HG02798 (cell line): ENCODE measurements around the gene GXYLT2.
"Not testable (repeated sequence)": the region's sequence is repeated elsewhere in the genome, so short reads cannot be mapped to it uniquely, and the experiment has no call there.

Experiments
- ATAC-seq: cut with Tn5 transposase; IDR thresholded peaks from one replicate; pipeline ENCODE4 v1.9.1; 2021; ENCODE audit warnings: mild to moderate bottlenecking; ENCODE audit not compliant: unreplicated experiment, poor library complexity

GXYLT2 gene

DNA sequence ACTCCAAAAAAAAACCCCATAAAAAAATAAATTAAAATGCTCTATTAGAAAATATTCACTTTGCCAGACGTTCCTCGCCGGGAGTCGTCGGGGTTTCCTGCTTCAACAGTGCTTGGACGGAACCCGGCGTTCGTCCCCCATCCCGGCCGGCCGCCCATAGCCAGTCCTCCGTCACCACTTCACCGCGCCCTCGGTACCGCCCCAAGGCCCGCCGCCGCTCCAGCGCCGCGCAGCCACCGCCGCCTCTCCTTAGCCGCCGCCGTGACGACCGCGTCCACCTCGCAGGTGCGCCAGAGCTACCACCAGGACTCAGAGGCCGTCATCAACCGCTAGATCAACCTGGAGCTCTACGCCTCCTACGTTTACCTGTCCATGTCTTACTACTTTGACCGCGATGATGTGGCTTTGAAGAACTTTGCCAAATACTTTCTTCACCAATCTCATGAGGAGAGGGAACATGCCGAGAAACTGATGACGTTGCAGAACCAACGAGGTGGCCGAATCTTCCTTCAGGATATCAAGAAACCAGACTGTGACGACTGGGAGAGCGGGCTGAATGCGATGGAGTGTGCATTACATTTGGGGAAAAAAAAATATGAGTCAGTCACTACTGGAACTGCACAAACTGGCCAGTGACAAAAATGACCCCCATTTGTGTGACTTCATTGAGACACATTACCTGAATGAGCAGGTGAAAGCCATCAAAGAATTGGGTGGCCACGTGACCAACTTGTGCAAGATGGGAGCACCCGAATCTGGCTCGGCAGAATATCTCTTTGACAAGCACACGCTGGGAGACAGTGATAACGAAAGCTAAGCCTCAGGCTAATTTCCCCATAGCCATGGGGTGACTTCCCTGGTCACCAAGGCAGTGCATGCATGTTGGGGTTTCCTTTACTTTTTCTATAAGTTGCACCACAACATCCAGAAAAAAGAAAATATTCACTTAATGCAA is 41.2 kb downstream of the GXYLT2 start:
- ATAC-seq = not testable (repeated sequence)

GRCh38 chr3:72930754-72931153 is 42.9 kb downstream of the GXYLT2 start:
- no peak for ATAC-seq

- ATAC-seq = no peak
Measured at GRCh38 chr3:72932416-72932815, 44.6 kb downstream of the GXYLT2 start.

- peak; percentile 83 for ATAC-seq
Measured at GRCh38 chr3:72938471-72939265, 50.8 kb downstream of the GXYLT2 start.

- ATAC-seq = no peak
Measured at GRCh38 chr3:72941245-72941644, 53.4 kb downstream of the GXYLT2 start.

DNA sequence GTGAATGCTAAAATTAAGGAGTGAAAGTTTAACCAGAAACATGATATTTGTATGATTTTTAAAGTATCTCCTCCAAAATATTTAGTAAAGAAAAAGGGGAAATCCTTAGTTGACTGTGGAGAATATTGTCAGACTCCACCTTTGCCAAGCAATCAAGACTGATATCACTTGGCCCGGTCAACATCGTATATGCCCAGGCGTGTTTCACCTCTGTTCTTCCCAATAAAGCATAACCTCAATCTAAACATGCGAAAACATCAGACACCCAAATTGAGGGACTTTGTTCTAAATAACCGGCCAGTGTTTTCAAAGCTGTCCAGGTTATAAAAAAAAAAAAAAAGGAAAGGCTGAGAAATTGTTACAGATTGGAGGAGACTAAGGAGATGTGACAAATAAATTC is 54.6 kb downstream of the GXYLT2 start:
- no peak for ATAC-seq

- no peak for ATAC-seq
Measured at GRCh38 chr3:72944696-72945095, 56.9 kb downstream of the GXYLT2 start.

- no peak for ATAC-seq
Measured at GRCh38 chr3:72947715-72948490, 60.1 kb downstream of the GXYLT2 start.

DNA sequence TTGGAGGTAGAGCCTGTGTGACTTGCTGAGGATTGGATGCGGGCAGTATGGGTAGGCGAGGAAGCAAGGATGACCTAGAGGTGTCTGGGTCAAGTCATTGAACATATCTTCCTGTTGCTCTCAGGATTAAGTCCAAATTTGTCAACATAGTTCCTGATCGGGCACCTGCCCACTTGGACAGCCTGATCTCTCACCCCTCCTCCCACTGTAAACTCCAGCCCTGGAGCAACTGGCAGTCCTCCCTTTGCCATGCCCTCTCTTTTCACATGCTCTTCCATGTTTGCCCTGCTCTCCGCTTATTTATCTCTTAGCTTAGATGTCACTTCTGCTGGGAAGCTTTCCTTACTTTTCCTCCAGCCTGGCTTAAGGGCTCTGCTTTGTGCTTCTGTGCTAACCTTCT is 61.2 kb downstream of the GXYLT2 start:
- ATAC-seq = no peak

DNA sequence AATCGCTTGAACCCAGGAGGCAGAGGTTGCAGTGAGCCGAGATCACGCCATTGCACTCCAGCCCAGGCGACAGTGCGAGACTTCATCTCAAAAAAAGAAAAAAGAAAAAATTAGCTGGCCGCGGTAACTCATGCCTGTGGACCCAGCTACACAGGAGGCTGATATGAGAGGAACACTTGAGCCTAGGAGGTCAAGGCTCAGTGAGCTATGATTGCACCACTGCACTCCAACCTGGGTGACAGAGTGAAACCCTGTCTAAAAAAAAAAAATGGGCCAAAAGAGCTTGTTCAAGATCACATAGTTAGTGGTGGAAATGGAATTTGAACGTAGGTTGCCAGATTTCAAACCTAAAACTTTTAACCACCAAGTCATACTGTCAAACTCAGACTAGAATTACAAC is 62.5 kb downstream of the GXYLT2 start:
- no peak for ATAC-seq

- ATAC-seq = no peak
Measured at GRCh38 chr3:72950801-72951200, 63.0 kb downstream of the GXYLT2 start.

DNA sequence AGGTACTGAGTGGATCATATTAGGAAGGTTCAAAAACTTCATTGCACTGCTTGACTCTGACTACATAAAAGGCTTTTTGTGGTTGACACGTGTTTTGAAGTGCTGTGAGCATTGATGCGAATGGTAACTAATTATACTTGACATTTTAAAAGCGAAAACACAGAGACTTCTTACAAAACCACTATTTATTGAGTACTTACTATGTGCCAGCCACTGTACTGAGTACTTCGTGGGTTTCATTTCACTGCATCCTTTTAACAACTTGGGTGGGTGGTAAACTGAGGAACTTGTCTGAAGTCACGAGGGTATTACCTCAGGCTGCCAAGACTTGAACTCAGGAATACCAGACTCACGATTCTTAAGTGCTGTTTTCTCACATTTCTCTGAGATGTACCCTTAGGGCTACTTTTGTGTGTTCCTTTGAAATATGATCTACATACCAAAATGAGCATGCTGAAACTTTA is 63.4 kb downstream of the GXYLT2 start:
- peak; percentile 62 for ATAC-seq

DNA sequence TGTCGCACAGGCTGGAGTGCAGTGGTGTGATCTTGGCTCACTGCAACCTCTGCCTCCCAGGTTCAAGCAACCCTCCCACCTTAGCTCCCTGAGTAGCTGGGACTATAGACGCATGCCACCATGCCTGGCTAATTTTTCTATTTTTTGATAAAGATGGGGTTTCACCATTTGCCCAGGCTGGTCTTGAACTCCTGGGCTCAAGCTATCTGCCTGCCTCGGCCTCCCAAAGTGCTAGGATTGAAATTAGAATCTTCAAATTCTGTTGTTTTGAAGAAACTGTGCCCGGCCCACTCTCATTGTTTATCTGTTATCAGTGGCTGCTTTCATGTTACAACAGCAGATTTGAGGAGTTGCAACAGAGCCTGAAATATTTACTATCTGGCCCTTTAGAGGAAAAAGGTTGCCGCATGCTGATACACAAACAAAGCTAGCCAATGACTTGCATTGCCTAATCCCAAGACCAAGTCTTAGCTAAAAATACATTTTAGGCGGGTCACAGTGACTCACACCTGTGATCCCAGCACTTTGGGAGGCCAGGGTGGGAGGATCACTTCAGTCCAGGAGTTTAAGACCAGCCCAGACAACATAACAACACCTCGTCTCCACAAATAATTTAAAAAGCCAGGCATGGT is 65.6 kb downstream of the GXYLT2 start:
- no peak for ATAC-seq

- ATAC-seq = no peak
Measured at GRCh38 chr3:72957297-72957696, 69.5 kb downstream of the GXYLT2 start.

DNA sequence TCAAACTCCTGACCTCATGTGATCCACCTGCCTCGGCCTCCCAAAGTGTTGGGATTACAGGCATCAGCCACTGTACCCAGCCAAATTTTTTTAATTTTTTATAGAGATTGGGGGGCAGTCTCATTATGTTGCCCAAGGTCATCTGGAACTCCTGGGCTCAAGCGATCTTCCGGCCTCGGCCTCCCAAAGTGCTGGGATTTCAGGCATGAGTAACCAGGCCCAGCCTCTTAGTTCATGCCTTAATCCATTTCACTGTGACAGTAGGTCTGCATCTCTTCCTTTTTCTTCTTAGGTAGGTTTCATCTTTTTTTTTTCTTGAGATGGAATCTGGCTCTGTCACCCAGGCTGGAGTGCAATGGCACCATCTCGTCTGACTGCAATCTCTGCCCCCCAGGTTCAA is 71.5 kb downstream of the GXYLT2 start:
- ATAC-seq = no peak

DNA sequence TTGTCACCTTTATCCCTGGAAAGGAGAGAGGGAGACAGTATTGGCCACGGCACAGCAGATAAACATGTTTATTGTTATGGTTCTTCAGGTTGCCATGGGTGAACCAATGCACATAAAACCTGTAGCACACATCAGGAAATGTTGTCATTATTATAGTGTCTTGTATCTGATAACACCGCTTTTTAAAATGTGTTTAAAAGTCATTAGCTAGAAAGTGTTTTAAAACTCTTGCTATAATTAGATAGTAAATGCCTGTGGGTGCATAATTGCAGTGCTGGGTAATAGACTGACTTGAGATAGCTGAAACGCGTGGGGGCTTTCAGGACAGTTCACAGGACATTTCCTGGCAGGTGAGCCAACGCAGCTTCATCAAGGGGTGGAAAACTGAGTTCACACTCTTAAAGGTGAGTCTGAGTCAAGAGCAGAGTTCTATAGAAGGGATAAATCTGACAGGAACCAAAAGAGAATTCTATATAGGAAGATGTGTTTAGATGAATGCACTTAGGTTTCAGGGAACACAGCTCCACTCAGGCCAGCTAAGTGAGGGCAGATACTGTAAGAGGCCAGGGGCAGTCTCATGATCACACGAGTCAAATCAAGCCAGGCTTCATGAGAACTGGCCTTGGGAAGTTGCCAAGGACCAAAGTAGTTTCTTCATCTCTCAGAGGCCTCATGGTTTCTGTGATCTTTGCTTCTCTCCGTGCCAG is 73.1 kb downstream of the GXYLT2 start:
- ATAC-seq = no peak

DNA sequence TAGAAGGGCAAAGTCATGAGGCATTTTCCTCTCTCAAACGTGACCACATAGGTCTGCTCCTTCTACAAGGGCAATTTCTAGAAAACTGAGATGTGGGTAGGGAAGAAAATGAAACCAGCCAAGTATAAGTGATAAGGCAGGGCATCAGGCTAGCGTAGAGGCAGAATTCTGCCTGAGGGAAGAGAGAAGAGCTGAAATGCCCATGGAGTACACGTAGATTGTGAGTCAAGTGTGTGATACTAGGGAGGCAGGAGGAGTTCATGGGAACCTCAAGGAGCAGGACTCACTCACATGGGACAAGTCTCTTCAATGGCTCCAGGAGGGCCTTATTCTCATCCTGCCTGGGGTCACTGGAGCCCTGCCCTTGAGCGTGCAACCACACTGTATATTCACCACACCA is 73.9 kb downstream of the GXYLT2 start:
- ATAC-seq = no peak

GRCh38 chr3:72962317-72962716 is 74.5 kb downstream of the GXYLT2 start:
- ATAC-seq = no peak

DNA sequence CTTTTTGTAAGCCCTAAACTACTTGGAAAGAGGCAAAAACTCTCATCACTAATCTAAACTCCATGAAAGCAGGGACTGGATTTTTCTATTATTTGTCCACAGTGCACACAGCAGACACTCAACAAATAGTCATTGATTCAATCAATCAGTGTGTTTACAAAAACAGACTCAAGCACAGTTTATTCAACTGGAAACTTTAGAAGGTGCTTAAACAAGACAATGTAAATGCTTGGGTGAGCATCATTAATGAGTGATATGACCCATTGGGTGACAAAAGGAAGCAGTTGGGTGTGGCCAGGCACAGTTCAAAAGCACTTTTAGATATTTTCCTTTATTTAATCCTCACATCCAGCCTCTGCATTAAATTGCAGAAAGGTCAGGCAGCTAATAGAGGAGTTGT is 76.8 kb downstream of the GXYLT2 start:
- ATAC-seq = no peak
